Heart left ventricle (tissue), 13 donors: ENCODE measurements around the gene CACNA2D1.

Experiments
- POLR2A ChIP-seq, 2 donors: fragments of 450-650 bp; IDR thresholded peaks; one replicate each; pipeline ENCODE4 v1.6.1; 2017; ENCODE audit warnings: antibody characterized with exemption in 2 of 2, mild to moderate bottlenecking in 2 of 2, moderate library complexity in 2 of 2
- TF ChIP-seq, protein P1 (sequence below), 12 donors: fragments of 200-600 bp; sonication (generic) in 4 of 12; IDR thresholded peaks; one replicate each; pipeline versions ENCODE4 v1.5.0 to v1.8.0; 2018 to 2022; ENCODE audit warnings: antibody characterized with exemption in 12 of 12, mild to moderate bottlenecking in 5 of 12
- donor health status: ischemic (EF 13 %, LVEDD 7.1; RV severe dilation, severe dysfunction).
- donor health status: DM: no; HTN: yes; CAD: no.
- donor health status: DM: no; HTN: no; CAD: no.
- donor health status: ischemic (EF 25% LVEDD 6.9; RV normal size, moderate dysfunction).
- donor health status: ischemic (EF 25% LVEDD 5.7; RV mildly dilated, moderate dysfunction).
- donor health status: ischemic (EF 35%, LVEDD 5.7; RV mildly dilated, moderate dysfunction).
- donor health status: nonischemic (EF 11% LVEDD 7.7; RV severe dilation, severe dysfunction).
- donor health status: DM: yes; HTN: yes; CAD: no.
- donor health status: PGD.
- donor health status: ischemic (EF 29% LVEDD 5.4; RV normal size, mild dysfunction).
- donor health status: nonischemic (EF 23%, LVEDD 6.1; RV moderate dilation, normal function).

DNA sequence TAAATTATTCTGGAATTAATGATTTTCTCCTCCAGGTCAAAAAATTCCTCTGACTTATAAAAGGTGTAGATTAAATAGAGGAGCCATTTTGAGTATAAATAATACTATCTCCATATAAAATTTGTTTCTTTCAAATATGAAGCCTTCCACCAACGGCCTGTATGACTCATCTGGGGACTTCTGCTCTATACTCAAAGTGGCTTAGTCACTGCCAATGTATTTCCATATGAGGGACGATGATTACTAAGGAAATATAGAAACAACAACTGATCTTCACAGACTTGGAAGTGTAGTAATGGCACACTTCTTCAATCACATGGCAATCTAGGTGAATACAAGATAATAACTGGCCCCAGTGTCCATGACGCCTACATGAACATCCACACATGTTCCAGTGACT, 338.1 kb downstream of the CACNA2D1 start:
- TF ChIP-seq, protein P1, sequence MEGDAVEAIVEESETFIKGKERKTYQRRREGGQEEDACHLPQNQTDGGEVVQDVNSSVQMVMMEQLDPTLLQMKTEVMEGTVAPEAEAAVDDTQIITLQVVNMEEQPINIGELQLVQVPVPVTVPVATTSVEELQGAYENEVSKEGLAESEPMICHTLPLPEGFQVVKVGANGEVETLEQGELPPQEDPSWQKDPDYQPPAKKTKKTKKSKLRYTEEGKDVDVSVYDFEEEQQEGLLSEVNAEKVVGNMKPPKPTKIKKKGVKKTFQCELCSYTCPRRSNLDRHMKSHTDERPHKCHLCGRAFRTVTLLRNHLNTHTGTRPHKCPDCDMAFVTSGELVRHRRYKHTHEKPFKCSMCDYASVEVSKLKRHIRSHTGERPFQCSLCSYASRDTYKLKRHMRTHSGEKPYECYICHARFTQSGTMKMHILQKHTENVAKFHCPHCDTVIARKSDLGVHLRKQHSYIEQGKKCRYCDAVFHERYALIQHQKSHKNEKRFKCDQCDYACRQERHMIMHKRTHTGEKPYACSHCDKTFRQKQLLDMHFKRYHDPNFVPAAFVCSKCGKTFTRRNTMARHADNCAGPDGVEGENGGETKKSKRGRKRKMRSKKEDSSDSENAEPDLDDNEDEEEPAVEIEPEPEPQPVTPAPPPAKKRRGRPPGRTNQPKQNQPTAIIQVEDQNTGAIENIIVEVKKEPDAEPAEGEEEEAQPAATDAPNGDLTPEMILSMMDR (IDR thresholded peaks at IDR 0.05) = no peak
- no peak for TF ChIP-seq POLR2A (IDR thresholded peaks at IDR 0.05)
